NCI-H2196 treated with DMSO at 0.1 percent for 48 hours (cell line): ENCODE measurements around the gene ZNF213.

Experiments
- DNase-seq: peaks from one replicate; lab custom pipeline; 2025; ENCODE audit not compliant: unreplicated experiment; lab: John Stamatoyannopoulos, UW

Gene ZNF213

DNA sequence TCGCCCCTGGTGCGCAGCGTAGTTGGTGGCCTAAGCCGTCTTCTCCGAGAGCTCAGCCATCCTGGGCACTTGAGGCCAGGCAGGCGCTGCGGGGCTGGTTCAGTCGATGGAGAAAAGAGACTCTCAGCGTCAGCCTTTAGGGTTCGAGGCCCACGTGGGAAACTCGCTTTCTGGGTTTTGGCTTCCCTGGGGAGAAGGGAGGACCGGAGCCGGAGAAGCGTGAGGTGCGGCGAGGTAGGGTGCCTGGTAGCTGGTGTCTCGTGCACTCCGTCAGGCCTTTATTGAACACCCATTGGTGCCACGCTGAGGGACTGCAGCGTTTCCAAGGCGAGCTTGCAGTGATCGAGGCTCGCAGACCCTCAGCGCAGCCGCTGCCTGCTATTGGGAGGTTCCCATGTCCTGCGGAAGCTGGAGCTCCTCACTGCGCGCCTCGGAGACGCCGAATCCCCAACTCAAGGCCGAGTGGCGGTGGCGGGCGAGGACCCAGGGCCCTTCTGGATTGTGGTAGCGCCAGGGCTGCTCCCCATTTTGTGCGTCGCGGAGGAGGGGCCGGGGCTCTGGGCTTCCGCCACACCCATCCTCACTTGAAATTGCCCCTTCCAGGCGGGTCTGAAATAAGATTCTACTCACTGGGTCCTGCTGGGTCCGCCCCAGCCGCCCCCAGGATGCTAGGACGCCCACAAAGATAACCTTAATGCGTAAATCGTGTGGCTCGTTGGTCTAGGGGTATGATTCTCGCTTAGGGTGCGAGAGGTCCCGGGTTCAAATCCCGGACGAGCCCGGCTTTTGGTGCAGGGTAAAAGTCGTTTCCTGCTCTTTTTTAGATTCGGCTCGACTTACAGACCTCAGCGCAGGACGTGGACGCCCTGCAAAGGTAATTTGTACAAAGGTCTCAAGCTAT is 54.3 kb downstream of the ZNF213 start:
- DNase-seq = no peak

DNA sequence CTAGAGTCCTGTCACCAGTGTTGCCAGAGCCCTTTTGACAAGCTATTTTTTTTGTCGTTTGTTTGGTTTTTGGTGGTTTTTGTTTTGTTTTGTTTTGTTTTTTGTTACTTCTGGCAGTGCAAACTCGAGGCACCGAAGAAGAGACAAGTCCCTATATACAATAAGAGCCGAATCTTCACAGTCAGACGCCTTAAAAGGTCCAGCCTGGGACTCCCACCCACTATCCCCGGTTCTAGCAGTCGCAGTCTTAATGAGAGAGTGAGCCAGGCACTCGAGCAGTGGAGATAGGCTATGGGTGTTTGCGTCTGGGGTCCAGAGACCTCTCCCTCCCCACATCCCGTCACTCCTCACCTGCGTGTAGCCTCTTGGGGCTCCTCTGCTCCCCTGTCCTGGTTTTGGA is 55.0 kb downstream of the ZNF213 start:
- no peak for DNase-seq

DNA sequence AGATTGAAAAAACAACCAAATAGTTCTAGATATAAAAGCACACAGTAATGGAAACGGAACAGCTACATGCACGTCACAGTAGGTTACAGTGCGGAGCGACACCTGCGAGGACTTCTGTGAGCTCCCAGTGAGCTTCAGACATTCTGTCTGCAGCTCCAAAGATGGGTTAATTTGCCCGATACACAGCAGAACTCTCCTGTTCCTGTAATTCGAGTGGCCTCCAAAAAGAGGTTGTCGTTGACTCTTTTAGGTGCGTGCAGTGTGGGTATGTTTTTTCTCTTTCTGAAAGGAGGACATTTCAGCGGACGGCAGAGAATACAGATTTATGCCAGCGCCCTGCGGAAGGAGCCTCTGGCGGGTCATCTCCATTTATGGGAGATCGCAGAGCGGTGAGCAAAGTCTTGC is 56.1 kb downstream of the ZNF213 start:
- no peak for DNase-seq
